ENCODE results near the gene SLC19A1.

SLC19A1 gene

GRCh38 chr21:45532826-45533360 lies 9.3 kb downstream of the SLC19A1 start:
- DNase-seq: peak in 1 of 5 donors; percentile 3

GRCh38 chr21:45531393-45532215 lies 10.6 kb downstream of the SLC19A1 start:
- peak in 1 of 5 donors; percentile 5 for DNase-seq

DNA sequence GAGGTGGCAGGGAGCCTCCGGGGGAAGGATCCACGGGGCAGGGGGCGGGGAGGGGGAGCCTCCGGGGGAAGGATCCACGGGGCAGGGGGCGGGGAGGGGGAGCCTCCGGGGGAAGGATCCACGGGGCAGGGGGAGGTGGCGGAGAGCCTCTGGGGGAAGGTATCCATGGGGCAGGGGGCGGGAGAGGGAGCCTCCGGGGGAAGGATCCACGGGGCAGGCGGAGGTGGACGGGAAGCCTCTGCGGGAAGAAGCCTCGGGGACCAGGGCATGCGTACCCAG lies 11.2 kb downstream of the SLC19A1 start:
- DNase-seq: peak in 2 of 5 donors; percentile 1 to 5

DNA sequence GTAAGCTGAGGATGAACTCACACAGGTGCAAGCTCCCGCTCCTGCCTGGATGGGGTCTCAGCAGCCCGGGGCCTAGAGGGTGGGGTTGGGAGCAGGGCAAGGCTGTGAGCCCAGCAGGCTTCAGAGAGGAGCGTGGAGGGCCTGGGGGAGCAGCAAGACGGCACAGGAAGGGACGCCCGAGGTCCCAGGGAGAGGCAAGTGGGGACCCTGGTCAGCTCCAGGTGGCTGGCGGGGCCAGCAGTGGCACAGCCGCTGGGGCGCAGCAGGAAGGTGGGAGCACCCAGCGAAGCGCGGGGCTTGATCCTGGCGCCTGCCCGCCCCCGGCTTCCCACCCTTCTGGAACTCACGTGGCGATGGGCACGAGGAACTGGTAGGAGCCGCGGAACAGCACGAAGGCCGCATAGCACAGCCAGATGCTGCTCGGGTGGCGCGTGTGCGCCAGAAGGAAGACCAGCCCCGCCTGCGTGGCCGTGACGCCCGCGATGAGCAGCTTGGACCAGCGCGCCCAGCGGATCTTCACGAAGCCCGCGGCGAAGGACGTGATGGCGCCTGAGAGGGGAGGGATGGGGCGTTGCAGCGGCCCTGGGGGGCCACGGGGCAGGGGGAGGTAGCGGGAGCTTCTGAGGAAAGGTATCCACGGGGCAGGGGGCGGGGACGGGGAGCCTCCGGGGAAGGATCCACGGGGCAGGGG lies 11.7 kb downstream of the SLC19A1 start:
- peak in 1 of 5 donors; percentile 3 for DNase-seq

DNA sequence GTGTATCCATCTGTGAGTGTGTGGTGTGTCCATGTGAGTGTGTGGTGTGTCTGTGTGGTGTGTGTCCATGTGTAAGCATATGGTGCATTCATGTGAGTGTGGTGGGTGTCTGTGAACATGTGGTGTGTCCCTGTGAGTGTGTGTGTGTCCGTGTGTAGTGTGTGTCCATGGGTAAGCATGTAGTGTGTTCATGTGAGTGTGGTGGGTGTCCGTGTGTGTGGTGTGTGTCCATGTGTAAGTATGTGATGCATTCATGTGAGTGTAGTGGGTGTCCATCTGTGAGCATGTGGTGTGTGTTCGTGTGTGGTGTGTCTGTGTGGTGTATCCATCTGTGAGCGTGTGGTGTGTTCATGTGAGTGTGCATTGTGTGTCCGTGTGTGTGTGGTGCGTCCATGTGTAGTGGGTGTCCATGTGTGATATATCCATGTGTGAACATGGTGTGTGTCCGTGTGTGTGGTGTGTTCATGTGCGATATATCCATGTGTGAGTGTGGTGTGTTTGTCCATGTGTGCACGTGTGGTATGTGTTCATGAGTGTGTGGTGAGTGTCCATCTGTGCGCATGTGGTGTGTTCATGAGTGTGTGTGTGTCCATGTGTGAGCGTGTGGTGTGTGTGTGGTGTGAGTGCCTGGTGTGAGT lies 12.3 kb downstream of the SLC19A1 start:
- DNase-seq: no peak

GRCh38 chr21:45528981-45529784 lies 13.1 kb downstream of the SLC19A1 start:
- peak in 1 of 5 donors; percentile 5 for DNase-seq

GRCh38 chr21:45528028-45528705 lies 14.1 kb downstream of the SLC19A1 start:
- DNase-seq: no peak

DNA sequence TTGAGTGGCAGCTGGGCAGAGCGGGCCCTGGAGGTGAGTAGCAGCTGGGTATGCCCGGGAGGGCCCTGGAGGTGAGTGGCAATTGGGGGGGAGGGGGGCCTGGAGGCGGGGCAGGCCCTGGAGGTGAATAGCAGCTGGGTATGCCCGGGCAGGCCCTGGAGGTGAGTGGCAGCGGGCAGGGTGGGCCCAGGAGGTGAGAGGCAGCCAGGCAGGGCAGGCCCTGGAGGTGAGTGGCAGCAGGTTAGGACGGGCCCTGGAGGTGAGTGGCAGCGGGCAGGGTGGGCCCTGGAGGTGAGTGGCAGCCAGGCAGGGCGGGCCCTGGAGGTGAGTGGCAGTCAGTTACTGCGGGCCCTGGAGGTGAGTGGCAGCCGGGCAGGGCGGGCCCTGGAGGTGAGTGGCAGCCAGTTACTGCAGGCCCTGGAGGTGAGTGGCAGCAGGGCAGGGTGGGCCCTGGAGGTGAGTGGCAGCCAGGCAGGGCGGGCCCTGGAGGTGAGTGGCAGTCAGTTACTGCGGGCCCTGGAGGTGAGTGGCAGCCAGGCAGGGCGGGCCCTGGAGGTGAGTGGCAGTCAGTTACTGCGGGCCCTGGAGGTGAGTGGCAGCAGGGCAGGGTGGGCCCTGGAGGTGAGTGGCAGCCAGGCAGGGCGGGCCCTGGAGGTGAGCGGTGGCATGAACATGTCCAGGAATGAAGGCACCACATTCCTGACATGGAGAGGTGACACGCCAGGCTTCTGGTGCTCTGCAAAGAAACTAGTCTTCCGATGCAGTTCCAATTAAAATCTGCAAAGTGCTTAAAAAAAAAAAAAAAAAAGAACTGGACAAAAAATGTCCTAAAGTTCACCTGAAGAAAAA lies 14.9 kb downstream of the SLC19A1 start:
- DNase-seq: peak in 1 of 5 donors; percentile 6

GRCh38 chr21:45525910-45526306 lies 16.3 kb downstream of the SLC19A1 start:
- DNase-seq: peak in 1 of 5 donors; percentile 1

- DNase-seq: peak in 1 of 5 donors; percentile 2
These were observed 16.9 kb downstream of the SLC19A1 start for GRCh38 chr21:45525153-45525909.

- no peak for DNase-seq
These were observed 17.5 kb downstream of the SLC19A1 start for GRCh38 chr21:45524756-45525152.

DNA sequence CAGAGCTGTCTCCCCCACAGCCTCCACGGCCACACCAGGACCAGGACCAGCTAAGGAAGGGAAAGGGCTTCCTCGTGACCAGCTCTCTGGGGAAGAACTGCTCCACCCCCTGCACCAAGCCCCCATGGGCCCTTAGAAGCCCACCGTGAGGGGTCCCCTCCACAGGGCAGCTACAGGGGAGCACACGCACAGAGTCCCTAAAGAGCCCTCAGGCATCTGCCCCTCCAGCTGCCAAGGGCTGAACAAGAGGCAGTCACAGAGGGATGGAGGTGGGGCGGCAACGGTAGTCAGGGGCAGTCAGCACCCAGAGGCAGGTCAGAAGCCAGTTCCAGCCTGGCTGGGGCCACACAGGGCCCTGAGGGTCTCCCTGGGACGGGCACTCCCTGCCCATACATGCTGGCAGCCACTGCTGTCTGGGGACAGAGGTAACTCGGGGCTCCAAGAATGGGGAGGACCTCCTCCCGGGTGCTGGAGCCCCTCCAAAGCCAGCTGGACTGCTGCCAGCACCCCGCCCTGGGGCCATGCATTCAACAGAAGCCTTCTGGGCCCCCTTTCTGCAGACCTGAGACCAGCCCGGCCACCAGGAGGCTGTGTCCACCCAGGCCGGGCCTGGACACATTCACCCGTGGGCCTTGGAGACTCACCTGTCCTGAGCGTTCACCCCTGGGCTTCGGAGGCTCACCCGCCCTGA lies 18.7 kb downstream of the SLC19A1 start:
- DNase-seq: peak in 1 of 5 donors; percentile 4

GRCh38 chr21:45522986-45523385 lies 19.3 kb downstream of the SLC19A1 start:
- DNase-seq: no peak

- no peak for DNase-seq
These were observed 19.9 kb downstream of the SLC19A1 start for GRCh38 chr21:45522381-45522780.

- DNase-seq: no peak
These were observed 21.0 kb downstream of the SLC19A1 start for GRCh38 chr21:45521241-45521640.

- no peak for DNase-seq
These were observed 23.1 kb downstream of the SLC19A1 start for GRCh38 chr21:45519182-45519581.

DNA sequence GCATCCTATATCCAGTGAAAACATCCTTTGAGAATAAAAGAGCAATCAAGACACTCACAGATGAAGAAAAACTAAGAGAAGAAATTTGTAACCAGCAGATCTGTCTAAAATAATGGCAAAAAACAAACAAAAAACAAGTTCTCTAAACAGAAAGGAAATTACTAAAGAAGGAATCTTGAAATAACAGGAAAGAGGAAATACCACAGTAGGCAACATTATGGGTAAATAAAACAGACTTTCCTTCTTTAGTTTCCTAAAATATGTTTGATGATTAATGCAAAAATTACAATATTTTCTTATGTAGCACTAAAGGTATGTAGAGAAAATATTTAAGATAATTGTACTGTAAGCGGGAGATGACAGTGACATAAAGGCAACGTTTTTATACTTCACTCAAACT lies 23.5 kb downstream of the SLC19A1 start:
- no peak for DNase-seq

GRCh38 chr21:45517249-45518065 lies 24.8 kb downstream of the SLC19A1 start:
- peak in 1 of 5 donors; percentile 91 for DNase-seq

DNA sequence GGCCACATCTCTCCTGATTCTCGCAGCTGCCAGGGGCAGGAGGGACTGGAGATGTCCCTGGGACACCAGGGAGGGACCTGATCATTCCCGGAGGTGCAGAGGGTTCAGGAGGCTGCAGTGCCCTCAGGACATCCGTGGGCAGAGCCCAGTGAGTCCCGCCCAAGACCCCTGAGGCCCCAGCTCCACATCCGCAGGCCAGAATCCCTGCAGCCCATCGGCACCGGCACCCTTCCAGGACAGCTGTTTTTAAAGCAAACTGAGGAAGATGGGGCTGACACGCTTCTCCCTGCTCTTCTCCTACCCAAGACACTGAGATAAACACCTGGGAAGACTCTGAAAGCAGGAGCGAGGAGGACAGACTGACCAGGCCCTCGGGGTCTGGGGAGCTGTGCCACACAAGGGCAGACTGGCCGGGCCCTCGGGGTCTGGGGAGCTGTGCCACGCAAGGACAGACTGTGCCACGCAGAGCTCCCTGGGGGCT lies 25.5 kb downstream of the SLC19A1 start:
- DNase-seq: no peak
